GM23248 (cell line): Measurements from ENCODE around the gene CLVS2.

Experiments
- EZH2 ChIP-seq: fragments of 200-600 bp; sonication (generic); IDR thresholded peaks from 2 replicates; pipeline ENCODE4 v1.6.1; 2018; ENCODE audit warnings: antibody characterized with exemption, mild to moderate bottlenecking; ENCODE audit not compliant: insufficient read depth, poor library complexity, severe bottlenecking
- EZH2phosphoT487 ChIP-seq: fragments of 200-600 bp; sonication (generic); IDR thresholded peaks from 2 replicates; pipeline ENCODE4 v1.6.1; 2018; ENCODE audit warnings: antibody characterized with exemption, moderate library complexity, mild to moderate bottlenecking, low read depth; ENCODE audit not compliant: insufficient read depth

DNA sequence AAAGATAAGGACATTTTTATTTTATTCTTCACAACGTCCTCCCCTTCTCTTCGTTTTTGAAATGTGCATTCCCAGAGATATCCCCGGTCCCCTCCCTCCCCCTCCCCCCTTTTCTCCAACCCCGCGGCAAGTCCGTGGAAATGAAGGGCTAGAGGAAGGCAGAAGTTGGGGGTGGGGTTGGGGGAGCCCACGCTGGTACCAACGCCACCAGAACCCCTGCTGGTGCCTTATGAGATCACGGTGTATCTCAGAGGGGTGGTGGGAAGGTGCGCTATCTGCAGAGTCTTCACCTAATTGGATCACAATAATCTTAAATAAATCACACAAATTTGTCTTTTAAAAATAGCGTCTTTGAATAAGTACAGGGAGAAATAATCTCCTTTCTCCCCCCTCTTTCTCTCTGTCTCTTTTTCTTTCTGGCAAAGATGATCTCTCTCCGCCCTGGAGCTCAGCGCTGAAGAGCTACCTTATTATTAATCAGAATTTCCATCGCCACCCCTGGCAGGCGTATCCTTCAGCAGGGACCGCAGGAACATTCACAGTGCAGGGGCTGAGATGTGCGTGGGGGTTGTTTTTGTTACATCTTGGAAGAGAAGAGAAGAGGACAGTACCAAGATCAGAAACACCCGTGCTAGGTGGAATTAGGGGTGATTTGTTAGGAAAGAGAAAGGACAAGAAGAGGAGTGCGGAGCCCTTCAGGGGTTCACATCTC lies 915 bp downstream of the CLVS2 start:
- TF ChIP-seq EZH2 (no peak), EZH2phosphoT487 (no peak)
